ENCODE results near the gene IRX2. TPM values are rescaled to one million over a fixed set of nuclear protein-coding genes. Genes with fewer than 3 reads are reported as not detected.

The IRX2 gene
- total and polyA plus RNA-seq, 2 donors (not counting 3 experiments of a cell fraction or from before 2014, with no cell fraction given), result not detected

DNA sequence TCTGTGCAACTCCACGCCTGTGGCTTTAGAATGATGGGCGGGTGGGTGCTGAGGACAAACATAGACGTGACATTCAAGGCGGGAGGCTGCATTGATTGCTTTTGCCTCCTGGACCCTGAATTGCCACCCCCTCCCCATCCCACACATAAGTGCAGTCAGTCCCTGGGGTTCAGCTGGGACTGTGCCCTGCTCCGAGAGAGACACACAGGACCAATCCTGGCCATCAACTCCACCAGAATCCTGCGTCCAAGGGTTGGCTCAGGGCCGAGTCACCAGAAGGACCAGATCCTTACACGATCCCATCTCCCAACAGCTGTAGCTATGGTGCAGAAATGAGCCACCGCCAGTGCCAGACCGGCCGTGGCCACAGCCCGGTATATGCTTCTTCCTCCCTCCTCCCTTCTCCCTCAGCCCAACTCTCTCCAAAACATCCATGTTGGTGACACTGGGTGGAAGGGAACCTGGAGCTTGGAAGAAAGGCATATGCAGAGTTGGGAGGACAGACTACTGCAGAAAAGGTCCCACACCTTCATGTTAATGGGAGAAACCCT lies 27.4 kb downstream of the IRX2 start:
- ChIA-PET CTCF (no interaction called here), POLR2A (no interaction called here)
- Histone ChIP-seq H3K4me1 (ENCODE audit: control insufficient read depth, extremely low read depth, insufficient read depth, low read length) (no peaks in the 10 kb centered on the region), H2AFZ (ENCODE audit: low read depth, low read length) (no peak overlapping the region), H3K9me3 (replicated peaks; ENCODE audit: control insufficient read depth, insufficient read depth, low read length) (peaks cover 8% of the 10 kb centered on the region), H3K9me1 (replicated peaks; ENCODE audit: control insufficient read depth, extremely low read depth, insufficient read depth, low read length) (no peaks in the 10 kb centered on the region), H3K4me3 (replicated peaks in 1 of 3; ENCODE audit: insufficient read depth in 1 of 3, low read depth in 1 of 3, low read length in 3 of 3) (no peak overlapping the region), H4K20me1 (replicated peaks; ENCODE audit: control insufficient read depth, extremely low read depth, insufficient read depth, low read length) (no peaks in the 10 kb centered on the region), H3K27me3 (ENCODE audit: control insufficient read depth in 2 of 2, insufficient read depth in 2 of 2, low read length in 2 of 2) (no peaks in the 10 kb centered on the region), H3K79me2 (ENCODE audit: control insufficient read depth, insufficient read depth, low read length) (no peaks in the 10 kb centered on the region), H3K9ac (replicated peaks; ENCODE audit: extremely low read depth, insufficient read depth, low read length) (no peak overlapping the region), H3K36me3 (ENCODE audit: control insufficient read depth in 2 of 2, extremely low read depth in 1 of 2, insufficient read depth in 2 of 2, low read length in 2 of 2) (no peaks in the 10 kb centered on the region), H3K4me2 (ENCODE audit: insufficient read depth, low read length) (no peak overlapping the region), H3K27ac (ENCODE audit: insufficient read depth, low read depth, low read length) (no peak overlapping the region)
- no peak for TF ChIP-seq MYC (IDR thresholded peaks at IDR 0.05; ENCODE audit: low read depth, low read length)
- TF ChIP-seq GATA2 (IDR thresholded peaks at IDR 0.05; ENCODE audit: insufficient read depth, insufficient read length, low read depth, low read length), result no peak
- TF ChIP-seq EZH2 (IDR thresholded peaks at IDR 0.05; ENCODE audit: borderline replicate concordance, low read depth, low read length, severe bottlenecking), result no peak
- no peak for TF ChIP-seq FOS (IDR thresholded peaks at IDR 0.05; ENCODE audit: borderline replicate concordance, insufficient read depth, low read length)
- TF ChIP-seq, protein P1, sequence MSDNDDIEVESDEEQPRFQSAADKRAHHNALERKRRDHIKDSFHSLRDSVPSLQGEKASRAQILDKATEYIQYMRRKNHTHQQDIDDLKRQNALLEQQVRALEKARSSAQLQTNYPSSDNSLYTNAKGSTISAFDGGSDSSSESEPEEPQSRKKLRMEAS (IDR thresholded peaks at IDR 0.05; ENCODE audit: insufficient read depth, insufficient read length), result no peak
- TF ChIP-seq POLR2AphosphoS5 (IDR thresholded peaks at IDR 0.05; ENCODE audit: insufficient read depth, low read depth, low read length), result no peak
- TF ChIP-seq, protein P2, sequence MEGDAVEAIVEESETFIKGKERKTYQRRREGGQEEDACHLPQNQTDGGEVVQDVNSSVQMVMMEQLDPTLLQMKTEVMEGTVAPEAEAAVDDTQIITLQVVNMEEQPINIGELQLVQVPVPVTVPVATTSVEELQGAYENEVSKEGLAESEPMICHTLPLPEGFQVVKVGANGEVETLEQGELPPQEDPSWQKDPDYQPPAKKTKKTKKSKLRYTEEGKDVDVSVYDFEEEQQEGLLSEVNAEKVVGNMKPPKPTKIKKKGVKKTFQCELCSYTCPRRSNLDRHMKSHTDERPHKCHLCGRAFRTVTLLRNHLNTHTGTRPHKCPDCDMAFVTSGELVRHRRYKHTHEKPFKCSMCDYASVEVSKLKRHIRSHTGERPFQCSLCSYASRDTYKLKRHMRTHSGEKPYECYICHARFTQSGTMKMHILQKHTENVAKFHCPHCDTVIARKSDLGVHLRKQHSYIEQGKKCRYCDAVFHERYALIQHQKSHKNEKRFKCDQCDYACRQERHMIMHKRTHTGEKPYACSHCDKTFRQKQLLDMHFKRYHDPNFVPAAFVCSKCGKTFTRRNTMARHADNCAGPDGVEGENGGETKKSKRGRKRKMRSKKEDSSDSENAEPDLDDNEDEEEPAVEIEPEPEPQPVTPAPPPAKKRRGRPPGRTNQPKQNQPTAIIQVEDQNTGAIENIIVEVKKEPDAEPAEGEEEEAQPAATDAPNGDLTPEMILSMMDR (IDR thresholded peaks at IDR 0.05; ENCODE audit: extremely low read depth in 1 of 2, insufficient read depth in 1 of 2, low read depth in 1 of 2, low read length in 2 of 2), result no peak
- no peak for TF ChIP-seq POLR2A (IDR thresholded peaks at IDR 0.05; ENCODE audit: low read depth, low read length)
- no peak for TF ChIP-seq JUN (IDR thresholded peaks at IDR 0.05; ENCODE audit: borderline replicate concordance, insufficient read depth, insufficient read length, low read depth)
- dilution Hi-C loops (cut with MboI; ENCODE audit: extremely low pct_ligation_motif_present, low sequenced_read_pairs) (no loop called here), intact Hi-C loops (cut with micrococcal nuclease) (no loop called here)
- no TSS peak for BruUV-seq (replicated peaks)
- FAIRE-seq, result no peak
- no peak for DNase-seq (ENCODE audit: low read depth, low spot score)
